GM12872 (cell line): Measurements from ENCODE around the gene CPD.

Experiments
- CTCF ChIP-seq: IDR thresholded peaks from 3 replicates; pipeline ENCODE4 v1.5.1; 2011; ENCODE audit warnings: low read depth, mild to moderate bottlenecking, low read length, moderate library complexity; ENCODE audit not compliant: insufficient read depth

The CPD gene

GRCh38 chr17:30482555-30482954, 103.8 kb downstream of the CPD start:
- no peak for TF ChIP-seq CTCF

- TF ChIP-seq CTCF = no peak
Measured at GRCh38 chr17:30483159-30483558, 104.4 kb downstream of the CPD start.

- no peak for TF ChIP-seq CTCF
Measured at GRCh38 chr17:30493780-30494179, 115.1 kb downstream of the CPD start.

- TF ChIP-seq CTCF = no peak
Measured at GRCh38 chr17:30495586-30495985, 116.9 kb downstream of the CPD start.

GRCh38 chr17:30503558-30503957, 124.8 kb downstream of the CPD start:
- no peak for TF ChIP-seq CTCF

GRCh38 chr17:30505868-30506417, 127.2 kb downstream of the CPD start:
- no peak for TF ChIP-seq CTCF

- TF ChIP-seq CTCF = no peak
Measured at GRCh38 chr17:30506481-30506880, 127.8 kb downstream of the CPD start.

- no peak for TF ChIP-seq CTCF
Measured at GRCh38 chr17:30513346-30513745, 134.6 kb downstream of the CPD start.
